Measurements from ENCODE around the gene ABCA2.

DNA sequence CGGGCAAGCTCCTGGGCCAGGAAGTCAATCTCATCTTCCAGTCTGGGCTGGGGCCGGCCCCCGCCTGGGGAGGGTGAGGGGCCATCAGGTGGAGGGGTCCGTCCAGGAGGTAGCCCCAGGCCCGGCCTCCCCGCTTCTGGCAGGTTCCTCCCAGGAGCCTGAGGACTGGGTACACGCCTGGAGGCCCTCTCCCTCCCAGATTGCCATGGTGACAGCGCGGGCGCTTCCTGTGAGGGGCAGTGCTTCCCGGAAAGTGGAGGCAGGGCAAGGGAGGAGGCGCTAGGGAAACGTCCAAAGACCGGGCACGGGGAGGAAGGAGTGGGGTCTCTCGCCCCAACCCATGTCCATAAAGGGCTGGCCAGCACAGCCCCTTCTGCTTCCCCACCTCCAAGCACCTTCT, 13.1 kb upstream of the ABCA2 start:
- TF ChIP-seq, protein P1, sequence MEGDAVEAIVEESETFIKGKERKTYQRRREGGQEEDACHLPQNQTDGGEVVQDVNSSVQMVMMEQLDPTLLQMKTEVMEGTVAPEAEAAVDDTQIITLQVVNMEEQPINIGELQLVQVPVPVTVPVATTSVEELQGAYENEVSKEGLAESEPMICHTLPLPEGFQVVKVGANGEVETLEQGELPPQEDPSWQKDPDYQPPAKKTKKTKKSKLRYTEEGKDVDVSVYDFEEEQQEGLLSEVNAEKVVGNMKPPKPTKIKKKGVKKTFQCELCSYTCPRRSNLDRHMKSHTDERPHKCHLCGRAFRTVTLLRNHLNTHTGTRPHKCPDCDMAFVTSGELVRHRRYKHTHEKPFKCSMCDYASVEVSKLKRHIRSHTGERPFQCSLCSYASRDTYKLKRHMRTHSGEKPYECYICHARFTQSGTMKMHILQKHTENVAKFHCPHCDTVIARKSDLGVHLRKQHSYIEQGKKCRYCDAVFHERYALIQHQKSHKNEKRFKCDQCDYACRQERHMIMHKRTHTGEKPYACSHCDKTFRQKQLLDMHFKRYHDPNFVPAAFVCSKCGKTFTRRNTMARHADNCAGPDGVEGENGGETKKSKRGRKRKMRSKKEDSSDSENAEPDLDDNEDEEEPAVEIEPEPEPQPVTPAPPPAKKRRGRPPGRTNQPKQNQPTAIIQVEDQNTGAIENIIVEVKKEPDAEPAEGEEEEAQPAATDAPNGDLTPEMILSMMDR (IDR thresholded peaks at IDR 0.05), result no peak
- TF ChIP-seq SIN3A (IDR thresholded peaks at IDR 0.05; ENCODE audit: borderline replicate concordance, insufficient read depth, low read depth, low read length), result no peak
